ENCODE measurements around the gene RABL6.
A peak's percentile ranks its signal among the peaks of the same experiment; 100 is the strongest.

The RABL6 gene

GRCh38 chr9:136807281-136808074 lies at the start of gene RABL6 (continued):
- TF ChIP-seq ZNF610 (tag by site-specific recombination; IDR thresholded peaks at IDR 0.05; ENCODE audit: borderline replicate concordance) (no peak), ZBTB48 (tag by site-specific recombination; IDR thresholded peaks at IDR 0.05) (peak; percentile 42; the same call in 1 of the 2 replicates), ZNF157 (tag by site-specific recombination; IDR thresholded peaks at IDR 0.05) (no peak), YY1 (tag by site-specific recombination; IDR thresholded peaks at IDR 0.05) (no peak), WT1 (tag by site-specific recombination; IDR thresholded peaks at IDR 0.05) (no peak), INSM2 (tag by site-specific recombination; IDR thresholded peaks at IDR 0.05) (no peak), MYNN (tag by site-specific recombination; IDR thresholded peaks at IDR 0.05; ENCODE audit: borderline replicate concordance) (no peak), ZNF561 (tag by site-specific recombination; IDR thresholded peaks at IDR 0.05; ENCODE audit: borderline replicate concordance) (peak; percentile 58; the same call in 1 of the 2 replicates), SETDB1 (IDR thresholded peaks at IDR 0.05; ENCODE audit: insufficient read length, low read length) (no peak), ZNF792 (tag by site-specific recombination; IDR thresholded peaks at IDR 0.05) (no peak), ZNF335 (tag by site-specific recombination; conservative IDR thresholded peaks at IDR 0.05) (peak; percentile 72), ZNF692 (tag by site-specific recombination; IDR thresholded peaks at IDR 0.05) (peak; percentile 41; the same call in 1 of the 2 replicates), ZNF324 (tag by site-specific recombination; IDR thresholded peaks at IDR 0.05) (no peak), ZNF621 (tag by site-specific recombination; IDR thresholded peaks at IDR 0.05) (no peak), KLF9 (tag by site-specific recombination; IDR thresholded peaks at IDR 0.05; ENCODE audit: low read depth) (0 out of 2 replicates have a peak, but pooled peaks have one; percentile 30), ZNF654 (tag by site-specific recombination; IDR thresholded peaks at IDR 0.05; ENCODE audit: low read depth) (no peak), ZNF175 (tag by site-specific recombination; IDR thresholded peaks at IDR 0.05) (no peak), KLF17 (tag by site-specific recombination; IDR thresholded peaks at IDR 0.05) (peak; percentile 71; the same call in 1 of the 2 replicates), ZBTB44 (tag by site-specific recombination; IDR thresholded peaks at IDR 0.05) (no peak), ZNF341 (tag by site-specific recombination; IDR thresholded peaks at IDR 0.05; ENCODE audit: low read depth) (peak; percentile 68)
- TF ChIP-seq, protein P1, sequence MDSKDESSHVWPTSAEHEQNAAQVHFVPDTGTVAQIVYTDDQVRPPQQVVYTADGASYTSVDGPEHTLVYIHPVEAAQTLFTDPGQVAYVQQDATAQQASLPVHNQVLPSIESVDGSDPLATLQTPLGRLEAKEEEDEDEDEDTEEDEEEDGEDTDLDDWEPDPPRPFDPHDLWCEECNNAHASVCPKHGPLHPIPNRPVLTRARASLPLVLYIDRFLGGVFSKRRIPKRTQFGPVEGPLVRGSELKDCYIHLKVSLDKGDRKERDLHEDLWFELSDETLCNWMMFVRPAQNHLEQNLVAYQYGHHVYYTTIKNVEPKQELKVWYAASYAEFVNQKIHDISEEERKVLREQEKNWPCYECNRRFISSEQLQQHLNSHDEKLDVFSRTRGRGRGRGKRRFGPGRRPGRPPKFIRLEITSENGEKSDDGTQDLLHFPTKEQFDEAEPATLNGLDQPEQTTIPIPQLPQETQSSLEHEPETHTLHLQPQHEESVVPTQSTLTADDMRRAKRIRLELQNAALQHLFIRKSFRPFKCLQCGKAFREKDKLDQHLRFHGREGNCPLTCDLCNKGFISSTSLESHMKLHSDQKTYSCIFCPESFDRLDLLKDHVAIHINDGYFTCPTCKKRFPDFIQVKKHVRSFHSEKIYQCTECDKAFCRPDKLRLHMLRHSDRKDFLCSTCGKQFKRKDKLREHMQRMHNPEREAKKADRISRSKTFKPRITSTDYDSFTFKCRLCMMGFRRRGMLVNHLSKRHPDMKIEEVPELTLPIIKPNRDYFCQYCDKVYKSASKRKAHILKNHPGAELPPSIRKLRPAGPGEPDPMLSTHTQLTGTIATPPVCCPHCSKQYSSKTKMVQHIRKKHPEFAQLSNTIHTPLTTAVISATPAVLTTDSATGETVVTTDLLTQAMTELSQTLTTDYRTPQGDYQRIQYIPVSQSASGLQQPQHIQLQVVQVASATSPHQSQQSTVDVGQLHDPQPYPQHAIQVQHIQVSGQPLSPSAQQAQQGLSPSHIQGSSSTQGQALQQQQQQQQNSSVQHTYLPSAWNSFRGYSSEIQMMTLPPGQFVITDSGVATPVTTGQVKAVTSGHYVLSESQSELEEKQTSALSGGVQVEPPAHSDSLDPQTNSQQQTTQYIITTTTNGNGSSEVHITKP (tag by site-specific recombination; IDR thresholded peaks at IDR 0.05): peak; percentile 43; the same call in 1 of the 2 replicates
- TF ChIP-seq, protein P2, sequence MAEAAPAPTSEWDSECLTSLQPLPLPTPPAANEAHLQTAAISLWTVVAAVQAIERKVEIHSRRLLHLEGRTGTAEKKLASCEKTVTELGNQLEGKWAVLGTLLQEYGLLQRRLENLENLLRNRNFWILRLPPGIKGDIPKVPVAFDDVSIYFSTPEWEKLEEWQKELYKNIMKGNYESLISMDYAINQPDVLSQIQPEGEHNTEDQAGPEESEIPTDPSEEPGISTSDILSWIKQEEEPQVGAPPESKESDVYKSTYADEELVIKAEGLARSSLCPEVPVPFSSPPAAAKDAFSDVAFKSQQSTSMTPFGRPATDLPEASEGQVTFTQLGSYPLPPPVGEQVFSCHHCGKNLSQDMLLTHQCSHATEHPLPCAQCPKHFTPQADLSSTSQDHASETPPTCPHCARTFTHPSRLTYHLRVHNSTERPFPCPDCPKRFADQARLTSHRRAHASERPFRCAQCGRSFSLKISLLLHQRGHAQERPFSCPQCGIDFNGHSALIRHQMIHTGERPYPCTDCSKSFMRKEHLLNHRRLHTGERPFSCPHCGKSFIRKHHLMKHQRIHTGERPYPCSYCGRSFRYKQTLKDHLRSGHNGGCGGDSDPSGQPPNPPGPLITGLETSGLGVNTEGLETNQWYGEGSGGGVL (tag by site-specific recombination; IDR thresholded peaks at IDR 0.05): peak; percentile 46
- TF ChIP-seq, protein P3, sequence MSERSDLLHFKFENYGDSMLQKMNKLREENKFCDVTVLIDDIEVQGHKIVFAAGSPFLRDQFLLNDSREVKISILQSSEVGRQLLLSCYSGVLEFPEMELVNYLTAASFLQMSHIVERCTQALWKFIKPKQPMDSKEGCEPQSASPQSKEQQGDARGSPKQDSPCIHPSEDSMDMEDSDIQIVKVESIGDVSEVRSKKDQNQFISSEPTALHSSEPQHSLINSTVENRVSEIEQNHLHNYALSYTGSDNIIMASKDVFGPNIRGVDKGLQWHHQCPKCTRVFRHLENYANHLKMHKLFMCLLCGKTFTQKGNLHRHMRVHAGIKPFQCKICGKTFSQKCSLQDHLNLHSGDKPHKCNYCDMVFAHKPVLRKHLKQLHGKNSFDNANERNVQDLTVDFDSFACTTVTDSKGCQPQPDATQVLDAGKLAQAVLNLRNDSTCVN (tag by site-specific recombination; optimal IDR thresholded peaks at IDR 0.05): peak; percentile 72
- TF ChIP-seq, protein P4, sequence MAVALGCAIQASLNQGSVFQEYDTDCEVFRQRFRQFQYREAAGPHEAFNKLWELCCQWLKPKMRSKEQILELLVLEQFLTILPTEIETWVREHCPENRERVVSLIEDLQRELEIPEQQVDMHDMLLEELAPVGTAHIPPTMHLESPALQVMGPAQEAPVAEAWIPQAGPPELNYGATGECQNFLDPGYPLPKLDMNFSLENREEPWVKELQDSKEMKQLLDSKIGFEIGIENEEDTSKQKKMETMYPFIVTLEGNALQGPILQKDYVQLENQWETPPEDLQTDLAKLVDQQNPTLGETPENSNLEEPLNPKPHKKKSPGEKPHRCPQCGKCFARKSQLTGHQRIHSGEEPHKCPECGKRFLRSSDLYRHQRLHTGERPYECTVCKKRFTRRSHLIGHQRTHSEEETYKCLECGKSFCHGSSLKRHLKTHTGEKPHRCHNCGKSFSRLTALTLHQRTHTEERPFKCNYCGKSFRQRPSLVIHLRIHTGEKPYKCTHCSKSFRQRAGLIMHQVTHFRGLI (tag by site-specific recombination; IDR thresholded peaks at IDR 0.05): no peak
